ENCODE measurements around the gene FXYD6. TPM values are rescaled to one million over a fixed set of nuclear protein-coding genes. Genes with fewer than 3 reads are reported as not detected.

FXYD6 gene
- total and polyA plus RNA-seq, 2 donors (not counting 1 experiment from before 2014, with no cell fraction given) = not detected

- H3K27ac Mint-ChIP-seq = peak overlapping the region; percentile 93
- H3K9ac ChIP-seq (ENCODE audit: low read length) = peak overlapping the region; percentile 69
- 0% methylated on average over 7 of the region's 7 CpGs for WGBS (ENCODE audit: insufficient coverage)
Observed at GRCh38 chr11:117815262-117815803, 61.1 kb downstream of the FXYD6 start.

GRCh38 chr11:117814766-117815261 lies 61.6 kb downstream of the FXYD6 start:
- Histone ChIP-seq H2AFZ (ENCODE audit: insufficient read depth, low read depth, low read length, poor library complexity, severe bottlenecking) (peak overlapping the region; percentile 7), H3K4me3 (ENCODE audit: control extremely low read depth in 1 of 5, extremely low read depth in 1 of 5, insufficient read depth in 1 of 5, low read depth in 2 of 5, low read length in 4 of 5) (peak overlapping the region in 4 of 5 experiments; percentile 4 to 73 (median 54)), H3K27me3 (replicated peaks in 1 of 4; ENCODE audit: control extremely low read depth in 1 of 4, control insufficient read depth in 3 of 4, insufficient read depth in 4 of 4, low read length in 3 of 4) (no peaks in the 10 kb centered on the region), H3K79me2 (ENCODE audit: control insufficient read depth, insufficient read depth, low read length) (peaks cover 11% of the 10 kb centered on the region), H4K20me1 (ENCODE audit: control insufficient read depth, insufficient read depth, low read length, poor library complexity, severe bottlenecking) (no peaks in the 10 kb centered on the region), H3K4me1 (ENCODE audit: control insufficient read depth in 2 of 2, insufficient read depth in 2 of 2, low read length in 2 of 2) (peaks cover 40 to 49% of the 10 kb centered on the region in 2 donors), H3K9me3 (ENCODE audit: control extremely low read depth in 1 of 3, control insufficient read depth in 2 of 3, insufficient read depth in 1 of 3, low read length in 2 of 3) (no peaks in the 10 kb centered on the region), H3K9ac (ENCODE audit: low read length) (peak overlapping the region; percentile 69), H3K4me2 (replicated peaks; ENCODE audit: low read depth, low read length, poor library complexity, severe bottlenecking) (peak overlapping the region; percentile 98), H3K36me3 (replicated peaks in 1 of 2; ENCODE audit: control extremely low read depth in 1 of 2, control insufficient read depth in 1 of 2, extremely low read depth in 1 of 2, insufficient read depth in 2 of 2, low read length in 1 of 2) (no peaks in the 10 kb centered on the region), H3K27ac (ENCODE audit: low read length in 2 of 2) (peak overlapping the region; percentile 88 to 91)
- TF ChIP-seq EZH2 (IDR thresholded peaks at IDR 0.05; ENCODE audit: borderline replicate concordance, insufficient read depth, low read depth, low read length, poor library complexity, severe bottlenecking) (no peak), CTCF (IDR thresholded peaks at IDR 0.05) (no peak)
- ATAC-seq (ENCODE audit: low read depth) (peak; percentile 53), DNase-seq (peak; percentile 93)
- Mint-ChIP-seq H3K4me3 (peak overlapping the region; percentile 83), H3K27ac (peak overlapping the region; percentile 93), H3K9me3 (ENCODE audit: insufficient read depth) (no peaks in the 10 kb centered on the region), H3K27me3 (peaks cover 8% of the 10 kb centered on the region), H3K4me1 (peaks cover 48% of the 10 kb centered on the region)
- intact Hi-C loops (cut with micrococcal nuclease) = loop anchor here (1.0 to 5.0 kb wide), 7 partner anchors 13 to 622 kb away; partner anchors contain the start of genes CEP164, IL10RA, KMT2A and PCSK7
- 6% methylated on average over 10 of the region's 14 CpGs for WGBS (ENCODE audit: insufficient coverage)
- ChIA-PET POLR2A (interaction anchor here (0.5 to 3.6 kb wide), 11 partner anchors 14 to 976 kb away, joined by 3 to 19 read pairs (median 4); partner anchors contain the start of genes DDX6 and IL10RA), CTCF (interaction anchor here (0.6 to 15.4 kb wide), 18 partner anchors 10 to 389 kb away, joined by 3 to 462 read pairs (median 4); partner anchors contain the start of gene FXYD2)

More at GRCh38 chr11:117815262-117815803, 61.1 kb downstream of the FXYD6 start:
- H3K27me3 ChIP-seq (replicated peaks in 1 of 4; ENCODE audit: control extremely low read depth in 1 of 4, control insufficient read depth in 3 of 4, insufficient read depth in 4 of 4, low read length in 3 of 4) = no peaks in the 10 kb centered on the region
- ATAC-seq (ENCODE audit: low read depth) = peak; percentile 76
- DNase-seq = peak; percentile 95
- H3K27ac ChIP-seq (ENCODE audit: low read length in 2 of 2) = peak overlapping the region; percentile 88 to 91
- H3K4me3 ChIP-seq (ENCODE audit: control extremely low read depth in 1 of 5, extremely low read depth in 1 of 5, insufficient read depth in 1 of 5, low read depth in 2 of 5, low read length in 4 of 5) = peak overlapping the region in 4 of 5 experiments; percentile 4 to 73 (median 54)
- H3K9me3 ChIP-seq (ENCODE audit: control extremely low read depth in 1 of 3, control insufficient read depth in 2 of 3, insufficient read depth in 1 of 3, low read length in 2 of 3) = no peaks in the 10 kb centered on the region
- ChIA-PET POLR2A (interaction anchor here (0.5 to 3.6 kb wide), 11 partner anchors 13 to 976 kb away, joined by 3 to 19 read pairs (median 4); partner anchors contain the start of genes DDX6 and IL10RA), CTCF (interaction anchor here (0.7 to 15.4 kb wide), 17 partner anchors 9 to 389 kb away, joined by 3 to 462 read pairs (median 5); partner anchors contain the start of gene FXYD2)
- no peak overlapping the region for H2AFZ ChIP-seq (ENCODE audit: insufficient read depth, low read depth, low read length, poor library complexity, severe bottlenecking)
- H3K4me3 Mint-ChIP-seq = peak overlapping the region; percentile 83
- no peaks in the 10 kb centered on the region for H3K9me3 Mint-ChIP-seq (ENCODE audit: insufficient read depth)
- H3K4me1 ChIP-seq (ENCODE audit: control insufficient read depth in 2 of 2, insufficient read depth in 2 of 2, low read length in 2 of 2) = peaks cover 43 to 53% of the 10 kb centered on the region in 2 donors
- H4K20me1 ChIP-seq (ENCODE audit: control insufficient read depth, insufficient read depth, low read length, poor library complexity, severe bottlenecking) = no peaks in the 10 kb centered on the region
- peaks cover 9% of the 10 kb centered on the region for H3K27me3 Mint-ChIP-seq
- peak overlapping the region; percentile 98 for H3K4me2 ChIP-seq (replicated peaks; ENCODE audit: low read depth, low read length, poor library complexity, severe bottlenecking)
- H3K4me1 Mint-ChIP-seq = peaks cover 50% of the 10 kb centered on the region
- intact Hi-C loops (cut with micrococcal nuclease) = loop anchor here (1.0 to 5.0 kb wide), 7 partner anchors 13 to 622 kb away; partner anchors contain the start of genes CEP164, IL10RA, KMT2A and PCSK7
- TF ChIP-seq EZH2 (IDR thresholded peaks at IDR 0.05; ENCODE audit: borderline replicate concordance, insufficient read depth, low read depth, low read length, poor library complexity, severe bottlenecking) = no peak
- no peaks in the 10 kb centered on the region for H3K36me3 ChIP-seq (replicated peaks in 1 of 2; ENCODE audit: control extremely low read depth in 1 of 2, control insufficient read depth in 1 of 2, extremely low read depth in 1 of 2, insufficient read depth in 2 of 2, low read length in 1 of 2)
- peaks cover 11% of the 10 kb centered on the region for H3K79me2 ChIP-seq (ENCODE audit: control insufficient read depth, insufficient read depth, low read length)

All from B cell (primary cell).